ENCODE data around the gene CAMKV. TPM values are rescaled to one million over a fixed set of nuclear protein-coding genes. Genes with fewer than 3 reads are reported as not detected.
"Not testable (repeated sequence)": the region's sequence is repeated elsewhere in the genome, so short reads cannot be mapped to it uniquely, and the experiment has no call there.

CAMKV gene
- not detected for polyA plus RNA-seq

GRCh38 chr3:49869525-49870126 is at the start of gene CAMKV:
Gene CAMKV (minus strand): TSS chr3:49869906. CDS start chr3:49862388, 7,518 bp downstream.
- Mint-ChIP-seq H3K9me3 (no peaks in the 10 kb centered on the region), H3K4me3 (peak within 1 kb of the TSS in 3 of 5 donors; percentile 11 to 45 (median 27)), H3K36me3 (no peaks in the 10 kb centered on the region), H3K27me3 (ENCODE audit: low read depth in 3 of 3) (peaks cover 6 to 12% (median 9%) of the 10 kb centered on the region in 3 donors), H3K27ac (no peak within 1 kb of the TSS), H3K4me1 (peaks cover 0 to 2% of the 10 kb centered on the region in 2 donors)
- DNase-seq: no peak

- DNase-seq; H3K4me3 Mint-ChIP-seq; H3K27me3 Mint-ChIP-seq (ENCODE audit: low read depth in 3 of 3); H3K27ac Mint-ChIP-seq; H3K4me1 Mint-ChIP-seq; H3K9me3 Mint-ChIP-seq: not testable (repeated sequence)
- peaks cover 5 to 13% (median 9%) of the 10 kb centered on the region in 3 donors for H3K36me3 Mint-ChIP-seq
These were observed 48.3 kb upstream of the CAMKV start for GRCh38 chr3:49917806-49918590.

GRCh38 chr3:49916686-49917085 is 47.0 kb upstream of the CAMKV start:
- Mint-ChIP-seq H3K4me3 (no peak overlapping the region), H3K9me3 (no peaks in the 10 kb centered on the region), H3K36me3 (peaks cover 12 to 17% (median 13%) of the 10 kb centered on the region in 3 donors), H3K27ac (no peak overlapping the region), H3K4me1 (peaks cover 2 to 6% of the 10 kb centered on the region in 2 donors), H3K27me3 (ENCODE audit: low read depth in 3 of 3) (peaks cover 0 to 1% (median 0%) of the 10 kb centered on the region in 3 donors)
- no peak for DNase-seq

GRCh38 chr3:49914906-49915305 is 45.2 kb upstream of the CAMKV start:
- H3K4me1 Mint-ChIP-seq: peaks cover 1 to 2% of the 10 kb centered on the region in 2 donors
- no peak overlapping the region for H3K27ac Mint-ChIP-seq
- H3K9me3 Mint-ChIP-seq: no peaks in the 10 kb centered on the region

GRCh38 chr3:49912881-49913281 is 43.2 kb upstream of the CAMKV start:
- Mint-ChIP-seq H3K4me1 (no peaks in the 10 kb centered on the region), H3K9me3 (no peaks in the 10 kb centered on the region), H3K4me3 (no peak overlapping the region), H3K27ac (no peak overlapping the region), H3K36me3 (peaks cover 7 to 22% (median 15%) of the 10 kb centered on the region in 3 donors), H3K27me3 (ENCODE audit: low read depth in 3 of 3) (no peaks in the 10 kb centered on the region)
- DNase-seq: no peak

More at GRCh38 chr3:49914906-49915305, 45.2 kb upstream of the CAMKV start:
- no peak overlapping the region for H3K4me3 Mint-ChIP-seq
- peaks cover 8 to 20% (median 17%) of the 10 kb centered on the region in 3 donors for H3K36me3 Mint-ChIP-seq
- H3K27me3 Mint-ChIP-seq (ENCODE audit: low read depth in 3 of 3): peaks cover 0 to 1% (median 0%) of the 10 kb centered on the region in 3 donors
- no peak for DNase-seq

GRCh38 chr3:49911611-49912010 is 41.9 kb upstream of the CAMKV start:
- Mint-ChIP-seq H3K9me3 (no peaks in the 10 kb centered on the region), H3K4me1 (peaks cover under 1% of the 10 kb centered on the region in 2 donors), H3K27ac (no peak overlapping the region), H3K27me3 (ENCODE audit: low read depth in 3 of 3) (no peaks in the 10 kb centered on the region), H3K36me3 (peaks cover 7 to 18% (median 11%) of the 10 kb centered on the region in 3 donors), H3K4me3 (no peak overlapping the region)
- no peak for DNase-seq

GRCh38 chr3:49911124-49911420 is 41.4 kb upstream of the CAMKV start:
- Mint-ChIP-seq H3K27me3 (ENCODE audit: low read depth in 3 of 3) (no peaks in the 10 kb centered on the region), H3K27ac (no peak overlapping the region), H3K9me3 (no peaks in the 10 kb centered on the region), H3K4me1 (peaks cover 6% of the 10 kb centered on the region in 2 donors), H3K4me3 (no peak overlapping the region), H3K36me3 (peaks cover 7 to 14% (median 11%) of the 10 kb centered on the region in 3 donors)
- DNase-seq: no peak

- no peaks in the 10 kb centered on the region for H3K27me3 Mint-ChIP-seq (ENCODE audit: low read depth in 3 of 3)
- H3K9me3 Mint-ChIP-seq: no peaks in the 10 kb centered on the region
- no peak overlapping the region for H3K27ac Mint-ChIP-seq
- DNase-seq: no peak
- peaks cover 7 to 14% (median 11%) of the 10 kb centered on the region in 3 donors for H3K36me3 Mint-ChIP-seq
- peaks cover 11% of the 10 kb centered on the region in 2 donors for H3K4me1 Mint-ChIP-seq
- H3K4me3 Mint-ChIP-seq: no peak overlapping the region
These were observed 40.9 kb upstream of the CAMKV start for GRCh38 chr3:49910409-49911123.

- Mint-ChIP-seq H3K4me1 (peaks cover 23% of the 10 kb centered on the region in 2 donors), H3K9me3 (no peaks in the 10 kb centered on the region), H3K4me3 (no peak overlapping the region), H3K27me3 (ENCODE audit: low read depth in 3 of 3) (peaks cover 0 to 2% (median 0%) of the 10 kb centered on the region in 3 donors), H3K36me3 (peaks cover 7 to 14% (median 11%) of the 10 kb centered on the region in 3 donors), H3K27ac (no peak overlapping the region)
- DNase-seq: no peak
These were observed 38.9 kb upstream of the CAMKV start for GRCh38 chr3:49908373-49909199.

- Mint-ChIP-seq H3K36me3 (peaks cover 0 to 14% (median 4%) of the 10 kb centered on the region in 3 donors), H3K4me1 (peaks cover 23% of the 10 kb centered on the region in 2 donors), H3K27ac (peak overlapping the region in 3 of 6 donors; percentile 1 to 74 (median 67)), H3K9me3 (no peaks in the 10 kb centered on the region), H3K27me3 (ENCODE audit: low read depth in 3 of 3) (peaks cover 0 to 2% (median 0%) of the 10 kb centered on the region in 3 donors), H3K4me3 (peak overlapping the region in 3 of 5 donors; percentile 6 to 38 (median 26))
- DNase-seq: peak in 2 of 3 donors; percentile 25 to 38
These were observed 36.5 kb upstream of the CAMKV start for GRCh38 chr3:49906073-49906743.

GRCh38 chr3:49904448-49904847 is 34.7 kb upstream of the CAMKV start:
- not testable (repeated sequence) for DNase-seq; H3K9me3 Mint-ChIP-seq; H3K36me3 Mint-ChIP-seq; H3K27me3 Mint-ChIP-seq (ENCODE audit: low read depth in 3 of 3)
- peaks cover 23% of the 10 kb centered on the region in 2 donors for H3K4me1 Mint-ChIP-seq
- peak overlapping the region in 5 of 6 donors; percentile 79 to 93 (median 90) for H3K27ac Mint-ChIP-seq
- peak overlapping the region; percentile 27 to 93 (median 90) for H3K4me3 Mint-ChIP-seq

- DNase-seq: peak; percentile 75 to 80 (median 79)
- Mint-ChIP-seq H3K27ac (peak within 1 kb of the TSS; percentile 79 to 93 (median 87)), H3K9me3 (no peaks in the 10 kb centered on the region), H3K36me3 (no peaks in the 10 kb centered on the region), H3K27me3 (ENCODE audit: low read depth in 3 of 3) (peaks cover 0 to 2% (median 0%) of the 10 kb centered on the region in 3 donors), H3K4me1 (peaks cover 23% of the 10 kb centered on the region in 2 donors), H3K4me3 (peak within 1 kb of the TSS; percentile 85 to 93 (median 90))
These were observed 34.0 kb upstream of the CAMKV start, which contains the start of gene MST1R for GRCh38 chr3:49903451-49904424. Gene MST1R (minus strand): TSS chr3:49903873. CDS start chr3:49903609, 264 bp downstream.

All from immature natural killer cell (primary cell).